Loucy (cell line): Measurements from ENCODE around the gene MOV10.

Experiments
- H2AFZ ChIP-seq: fragments of 200-600 bp; sonication (generic); 2 replicates; pipeline ENCODE4 v1.6.0; 2016; ENCODE audit warnings: antibody characterized with exemption, mild to moderate bottlenecking, low read length, moderate library complexity
- H3F3A ChIP-seq: fragments of 200-600 bp; 2 replicates; pipeline ENCODE4 v1.6.0; 2016; ENCODE audit warnings: antibody characterized with exemption, low read depth, mild to moderate bottlenecking
- H3K27me3 ChIP-seq: fragments of 200-600 bp; sonication (generic); 2 replicates; pipeline ENCODE4 v1.6.1; 2014; ENCODE audit warnings: low read length, mild to moderate bottlenecking; ENCODE audit not compliant: insufficient read depth, poor library complexity, severe bottlenecking
- H3K36me3 ChIP-seq: fragments of 200-600 bp; sonication (generic); 2 replicates; pipeline ENCODE4 v1.6.1; 2016; ENCODE audit warnings: low read length; ENCODE audit not compliant: insufficient read depth
- H3K4me1 ChIP-seq: fragments of 200-600 bp; sonication (generic); 2 replicates; pipeline ENCODE4 v1.5.1; 2014; ENCODE audit warnings: low read length, mild to moderate bottlenecking; ENCODE audit not compliant: insufficient read depth, poor library complexity, severe bottlenecking
- H3K4me2 ChIP-seq: fragments of 200-600 bp; sonication (generic); 2 replicates; pipeline ENCODE4 v1.6.0; 2014; ENCODE audit warnings: antibody characterized with exemption, low read length, low read depth, mild to moderate bottlenecking; ENCODE audit not compliant: poor library complexity, severe bottlenecking
- H3K4me3 ChIP-seq: fragments of 200-600 bp; sonication (generic); 2 replicates; pipeline ENCODE4 v1.5.1; 2014; ENCODE audit warnings: low read length, mild to moderate bottlenecking, mixed read lengths; ENCODE audit not compliant: poor library complexity, severe bottlenecking
- H3K79me2 ChIP-seq: fragments of 200-600 bp; sonication (generic); 2 replicates; pipeline ENCODE4 v1.6.1; 2014; ENCODE audit warnings: low read length; ENCODE audit not compliant: insufficient read depth
- H3K9ac ChIP-seq: fragments of 200-600 bp; sonication (generic); 2 replicates; pipeline ENCODE4 v1.6.0; 2014; ENCODE audit warnings: mild to moderate bottlenecking, low read depth, low read length, moderate library complexity; ENCODE audit not compliant: poor library complexity, severe bottlenecking
- H3K9me2 ChIP-seq: fragments of 200-600 bp; sonication (generic); replicated peaks from 2 replicates; pipeline ENCODE4 v1.6.1; 2016; ENCODE audit warnings: low read depth, low read length, mixed read lengths
- H3K9me3 ChIP-seq: fragments of 200-600 bp; sonication (generic); 2 replicates; pipeline ENCODE4 v1.6.1; 2014; ENCODE audit warnings: mild to moderate bottlenecking, antibody characterized with exemption, low read length, low read depth; ENCODE audit not compliant: insufficient read depth
- H4K20me1 ChIP-seq: fragments of 200-600 bp; sonication (generic); 2 replicates; pipeline ENCODE4 v1.6.0; 2014; ENCODE audit warnings: antibody characterized with exemption, low read length, mild to moderate bottlenecking; ENCODE audit not compliant: insufficient read depth, poor library complexity, severe bottlenecking
- CTCF ChIP-seq: fragments of 200-600 bp; sonication (generic); conservative IDR thresholded peaks from 2 replicates; pipeline ENCODE4 v1.5.1; 2014; ENCODE audit warnings: mild to moderate bottlenecking, antibody characterized with exemption, low read length
- EZH2phosphoT487 ChIP-seq: fragments of 200-600 bp; IDR thresholded peaks from 2 replicates; pipeline ENCODE4 v1.6.1; 2018; ENCODE audit warnings: antibody characterized with exemption, mild to moderate bottlenecking, moderate library complexity, borderline replicate concordance

Gene MOV10

DNA sequence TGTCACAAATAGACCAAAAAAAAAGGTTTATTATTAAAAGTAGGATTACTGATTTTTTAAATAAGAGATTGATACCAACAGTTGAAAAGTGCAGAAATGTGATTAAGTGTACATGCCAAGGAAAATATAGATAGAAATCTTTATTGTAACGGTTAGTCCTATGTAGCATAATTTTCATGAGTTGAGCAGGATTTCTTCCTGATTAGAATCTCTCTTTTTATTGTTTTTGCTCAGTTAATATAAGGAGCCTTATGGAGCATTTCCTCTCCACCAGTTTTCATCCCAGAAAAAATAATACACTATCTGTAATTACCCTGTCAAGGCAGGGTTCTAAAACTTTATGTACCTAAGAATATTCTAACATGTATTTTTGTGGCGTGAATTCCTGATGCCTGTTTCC, 31.4 kb upstream of the MOV10 start:
- H3K9me2 ChIP-seq: no peaks in the 10 kb centered on the region
- H3K4me2 ChIP-seq: no peak overlapping the region
- H3K27me3 ChIP-seq: no peaks in the 10 kb centered on the region
- H3K4me1 ChIP-seq: no peaks in the 10 kb centered on the region
- TF ChIP-seq EZH2phosphoT487 (no peak), CTCF (no peak)
- H3F3A ChIP-seq: no peaks in the 10 kb centered on the region
- no peak overlapping the region for H2AFZ ChIP-seq
- H3K9me3 ChIP-seq: no peaks in the 10 kb centered on the region
- peaks cover 89% of the 10 kb centered on the region for H3K79me2 ChIP-seq
- H3K4me3 ChIP-seq: no peak overlapping the region
- no peak overlapping the region for H3K9ac ChIP-seq
- H3K36me3 ChIP-seq: peaks cover 32% of the 10 kb centered on the region; the same call in 1 of the 2 replicates
- H4K20me1 ChIP-seq: peaks cover 73% of the 10 kb centered on the region

DNA sequence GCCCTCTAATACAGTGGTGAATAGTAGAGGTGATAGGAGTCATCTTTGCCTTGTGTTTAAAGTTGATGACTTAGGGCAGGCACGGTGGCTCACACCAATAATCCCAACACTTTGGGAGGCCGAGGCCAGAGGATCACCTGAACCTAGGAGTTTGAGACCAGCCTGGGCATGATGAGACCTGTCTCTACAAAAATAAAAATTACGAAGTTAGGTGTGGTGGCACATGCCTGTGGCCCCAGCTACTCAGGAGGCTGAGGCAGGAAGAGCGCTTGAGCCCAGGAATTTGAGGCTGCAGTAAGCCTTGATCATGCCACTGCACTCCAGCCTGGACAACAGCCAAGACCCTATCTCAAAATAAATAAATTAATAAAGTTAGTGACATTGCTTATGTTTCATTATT, 28.2 kb upstream of the MOV10 start:
- H3K27me3 ChIP-seq: no peaks in the 10 kb centered on the region
- no peak overlapping the region for H3K4me2 ChIP-seq
- TF ChIP-seq EZH2phosphoT487: no peak
- no peak for TF ChIP-seq CTCF
- no peaks in the 10 kb centered on the region for H3K9me2 ChIP-seq
- no peak overlapping the region for H2AFZ ChIP-seq
- peaks cover 70% of the 10 kb centered on the region for H4K20me1 ChIP-seq
- H3F3A ChIP-seq: no peaks in the 10 kb centered on the region
- peaks cover 64% of the 10 kb centered on the region for H3K36me3 ChIP-seq
- no peaks in the 10 kb centered on the region for H3K9me3 ChIP-seq
- no peaks in the 10 kb centered on the region for H3K4me1 ChIP-seq
- H3K79me2 ChIP-seq: peaks cover 77% of the 10 kb centered on the region
- H3K4me3 ChIP-seq: no peak overlapping the region
- no peak overlapping the region for H3K9ac ChIP-seq

- no peak overlapping the region for H2AFZ ChIP-seq
- TF ChIP-seq CTCF (no peak), EZH2phosphoT487 (no peak)
- H3K36me3 ChIP-seq: peaks cover 84% of the 10 kb centered on the region
- H3K4me2 ChIP-seq: no peak overlapping the region
- no peaks in the 10 kb centered on the region for H3K27me3 ChIP-seq
- peaks cover 27% of the 10 kb centered on the region for H3K79me2 ChIP-seq
- peaks cover 25% of the 10 kb centered on the region for H4K20me1 ChIP-seq
- H3F3A ChIP-seq: no peaks in the 10 kb centered on the region
- H3K9me3 ChIP-seq: no peaks in the 10 kb centered on the region
- no peak overlapping the region for H3K9ac ChIP-seq
- no peaks in the 10 kb centered on the region for H3K9me2 ChIP-seq
- no peaks in the 10 kb centered on the region for H3K4me1 ChIP-seq
- H3K4me3 ChIP-seq: no peak overlapping the region
These were observed 23.3 kb upstream of the MOV10 start for GRCh38 chr1:112651205-112651604.
